B cell (primary cell): ENCODE data around the gene FBN2. TPM values are rescaled to one million over a fixed set of nuclear protein-coding genes. Genes with fewer than 3 reads are reported as not detected.

Experiments
- ATAC-seq: fragments of 200-7000 bp; cut with Tn5 transposase; one replicate; pipeline ENCODE4 v1.10.0; 2021; ENCODE audit warnings: low read depth, mild to moderate bottlenecking, moderate number of reproducible peaks, moderate library complexity
- CTCF ChIA-PET: fragments of 350-600 bp; sonication (Branson Sonifier 250); formaldehyde crosslinking; loops from one replicate; lab custom pipeline; 2021; ENCODE audit warnings: antibody characterized with exemption, inconsistent platforms; lab: Charles Lee
- POLR2A ChIA-PET: fragments of 350-600 bp; sonication (Branson Sonifier 250); formaldehyde crosslinking; loops from one replicate; lab custom pipeline; 2021; ENCODE audit warnings: antibody characterized with exemption; lab: Charles Lee
- DNase-seq: peaks from one replicate; pipeline ENCODE4 v3.0.0; 2013
- H2AFZ ChIP-seq: 2 replicates; pipeline ENCODE4 v1.6.1; 2012; ENCODE audit warnings: mild to moderate bottlenecking, low read depth, low read length; ENCODE audit not compliant: insufficient read depth, poor library complexity, severe bottlenecking
- H3K27ac ChIP-seq, 2 donors: 1 replicate in 1 of 2; 2 replicates in 1 of 2; pipeline ENCODE4 v1.5.1; 2012 to 2013; ENCODE audit warnings: low read length in 2 of 2, mild to moderate bottlenecking in 2 of 2, moderate library complexity in 1 of 2
- H3K27me3 ChIP-seq, 4 experiments: fragments of 200-600 bp in 1 of 4; sonication (generic) in 1 of 4; replicated peaks in 1 of 4; 1 replicate in 2 of 4; 2 replicates in 2 of 4; pipeline versions ENCODE4 v1.6.1 to v1.7.0; 2013 to 2016; ENCODE audit warnings: low read length in 3 of 4, mild to moderate bottlenecking in 2 of 4, mixed read lengths in 1 of 4, moderate library complexity in 1 of 4; ENCODE audit not compliant: insufficient read depth in 4 of 4, control insufficient read depth in 3 of 4; ENCODE audit errors: control extremely low read depth in 1 of 4
- H3K36me3 ChIP-seq, 2 experiments: replicated peaks in 1 of 2; 1 replicate in 1 of 2; 2 replicates in 1 of 2; pipeline versions ENCODE4 v1.6.1 to v1.7.1; 2013; ENCODE audit warnings: low read length in 1 of 2; ENCODE audit not compliant: insufficient read depth in 2 of 2, control insufficient read depth in 1 of 2; ENCODE audit errors: control extremely low read depth in 1 of 2, extremely low read depth in 1 of 2
- H3K4me1 ChIP-seq, 2 donors: fragments of 200-600 bp in 1 of 2; sonication (generic) in 1 of 2; 1 replicate in 1 of 2; 2 replicates in 1 of 2; pipeline versions ENCODE4 v1.5.1 to v1.6.1; 2013 to 2017; ENCODE audit warnings: low read length in 2 of 2; ENCODE audit not compliant: control insufficient read depth in 2 of 2, insufficient read depth in 2 of 2
- H3K4me2 ChIP-seq: replicated peaks from 2 replicates; pipeline ENCODE3; 2012; ENCODE audit warnings: mild to moderate bottlenecking, low read depth, low read length; ENCODE audit not compliant: poor library complexity, severe bottlenecking
- H3K4me3 ChIP-seq, 5 experiments: fragments of 200-600 bp in 1 of 5; sonication (generic) in 1 of 5; 1 replicate in 3 of 5; 2 replicates in 2 of 5; pipeline versions ENCODE4 v1.5.1 to v1.7.0; 2011 to 2016; ENCODE audit warnings: low read length in 4 of 5, mild to moderate bottlenecking in 4 of 5, low read depth in 2 of 5, control low read depth in 1 of 5, moderate library complexity in 1 of 5; ENCODE audit not compliant: insufficient read depth in 1 of 5; ENCODE audit errors: control extremely low read depth in 1 of 5, extremely low read depth in 1 of 5
- H3K79me2 ChIP-seq: fragments of 200-600 bp; sonication (generic); one replicate; pipeline ENCODE4 v1.6.0; 2016; ENCODE audit warnings: low read length; ENCODE audit not compliant: control insufficient read depth, insufficient read depth
- H3K9ac ChIP-seq: fragments of 200-600 bp; sonication (generic); 2 replicates; pipeline ENCODE4 v1.6.1; 2017; ENCODE audit warnings: mild to moderate bottlenecking, low read length, moderate library complexity
- H3K9me3 ChIP-seq, 3 donors: one replicate each; pipeline versions ENCODE4 v1.6.1 to v1.7.1; 2013; ENCODE audit warnings: low read length in 2 of 3; ENCODE audit not compliant: control insufficient read depth in 2 of 3, insufficient read depth in 1 of 3; ENCODE audit errors: control extremely low read depth in 1 of 3
- H4K20me1 ChIP-seq: 2 replicates; pipeline ENCODE4 v1.6.0; 2012; ENCODE audit warnings: mild to moderate bottlenecking, low read length; ENCODE audit not compliant: insufficient read depth, control insufficient read depth, poor library complexity, severe bottlenecking
- H3K27ac Mint-ChIP-seq: one replicate; pipeline ENCODE4 v1.8.0; 2021; ENCODE audit warnings: mixed read lengths
- H3K27me3 Mint-ChIP-seq: one replicate; pipeline ENCODE4 v1.8.0; 2021; ENCODE audit warnings: mixed read lengths
- H3K4me1 Mint-ChIP-seq: one replicate; pipeline ENCODE4 v1.8.0; 2021; ENCODE audit warnings: mixed read lengths
- H3K4me3 Mint-ChIP-seq: one replicate; pipeline ENCODE4 v1.8.0; 2021; ENCODE audit warnings: mixed read lengths
- H3K9me3 Mint-ChIP-seq: one replicate; pipeline ENCODE4 v1.8.0; 2022; ENCODE audit warnings: mixed read lengths; ENCODE audit not compliant: insufficient read depth
- EZH2 ChIP-seq: IDR thresholded peaks from 2 replicates; pipeline ENCODE4 v1.6.1; 2012; ENCODE audit warnings: borderline replicate concordance, low read depth, mild to moderate bottlenecking, moderate library complexity, low read length; ENCODE audit not compliant: insufficient read depth, poor library complexity, severe bottlenecking
- WGBS: methylation state at CpG from one replicate; pipeline ENCODE4 v1.1.5; 2013; ENCODE audit warnings: missing lambda C conversion rate; ENCODE audit not compliant: insufficient coverage; 5-methylcytosine and 5-hydroxymethylcytosine counted together
- intact Hi-C: fragments of 100-400 bp; cut with micrococcal nuclease; formaldehyde crosslinking; loops from one replicate; pipeline ENCODE4 v1.10.0; 2022
- polyA plus RNA-seq: library from polyadenylated mRNA; depleted of rRNA; stranded (reverse); fragments of >200 nt; gene quantifications from 2 replicates; pipeline ENCODE4 v1.2.3, GENCODE V29; 2012
- total RNA-seq, 2 donors: library from RNA; stranded (reverse); fragments of 120-200 nt in 1 of 2; gene quantifications; 1 replicate in 1 of 2; 2 replicates in 1 of 2; pipeline versions ENCODE4 v1.2.3 to v1.2.4, GENCODE V29; 2013 to 2022
- TF ChIP-seq, protein P1 (sequence below): fragments of 200-600 bp; IDR thresholded peaks from one replicate; pipeline ENCODE4 v1.8.0; 2022; ENCODE audit warnings: antibody characterized with exemption, mild to moderate bottlenecking

The FBN2 gene
- total and polyA plus RNA-seq, 2 donors (not counting 1 experiment from before 2014, with no cell fraction given) = 0.03 TPM; not detected in 1

DNA sequence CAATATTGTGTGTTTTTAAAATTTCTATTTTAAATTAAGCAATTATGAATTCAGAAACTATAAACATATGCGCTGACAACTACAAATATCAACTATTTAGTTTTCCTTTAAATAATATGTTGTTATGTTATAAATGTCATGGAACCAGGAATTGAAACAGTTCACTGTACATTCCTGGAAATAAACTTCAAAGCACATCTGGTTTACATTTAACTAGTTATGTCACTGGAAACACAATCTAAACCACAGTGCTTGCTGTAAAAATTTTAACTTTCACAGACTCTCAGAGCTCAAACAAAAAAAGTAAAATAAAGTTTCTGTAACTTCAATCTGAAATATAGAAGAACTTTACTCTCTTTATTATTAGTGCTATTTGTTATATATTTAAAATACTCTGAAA is 179.2 kb downstream of the FBN2 start:
- Histone ChIP-seq H2AFZ (no peak overlapping the region), H3K9me3 (no peaks in the 10 kb centered on the region), H3K27ac (no peak overlapping the region), H3K4me1 (no peaks in the 10 kb centered on the region), H3K36me3 (no peaks in the 10 kb centered on the region), H3K4me3 (no peak overlapping the region), H3K9ac (no peak overlapping the region), H3K79me2 (no peaks in the 10 kb centered on the region), H4K20me1 (no peaks in the 10 kb centered on the region), H3K4me2 (no peak overlapping the region), H3K27me3 (no peaks in the 10 kb centered on the region)
- Mint-ChIP-seq H3K4me1 (no peaks in the 10 kb centered on the region), H3K27ac (no peak overlapping the region), H3K9me3 (no peaks in the 10 kb centered on the region), H3K4me3 (no peak overlapping the region), H3K27me3 (no peaks in the 10 kb centered on the region)
- CTCF ChIA-PET = no interaction called here
- DNase-seq (no peak), ATAC-seq (no peak)
- POLR2A ChIA-PET = no interaction called here
- WGBS = no CpG with 5 or more reads among the region's 1 CpG
- TF ChIP-seq, protein P1, sequence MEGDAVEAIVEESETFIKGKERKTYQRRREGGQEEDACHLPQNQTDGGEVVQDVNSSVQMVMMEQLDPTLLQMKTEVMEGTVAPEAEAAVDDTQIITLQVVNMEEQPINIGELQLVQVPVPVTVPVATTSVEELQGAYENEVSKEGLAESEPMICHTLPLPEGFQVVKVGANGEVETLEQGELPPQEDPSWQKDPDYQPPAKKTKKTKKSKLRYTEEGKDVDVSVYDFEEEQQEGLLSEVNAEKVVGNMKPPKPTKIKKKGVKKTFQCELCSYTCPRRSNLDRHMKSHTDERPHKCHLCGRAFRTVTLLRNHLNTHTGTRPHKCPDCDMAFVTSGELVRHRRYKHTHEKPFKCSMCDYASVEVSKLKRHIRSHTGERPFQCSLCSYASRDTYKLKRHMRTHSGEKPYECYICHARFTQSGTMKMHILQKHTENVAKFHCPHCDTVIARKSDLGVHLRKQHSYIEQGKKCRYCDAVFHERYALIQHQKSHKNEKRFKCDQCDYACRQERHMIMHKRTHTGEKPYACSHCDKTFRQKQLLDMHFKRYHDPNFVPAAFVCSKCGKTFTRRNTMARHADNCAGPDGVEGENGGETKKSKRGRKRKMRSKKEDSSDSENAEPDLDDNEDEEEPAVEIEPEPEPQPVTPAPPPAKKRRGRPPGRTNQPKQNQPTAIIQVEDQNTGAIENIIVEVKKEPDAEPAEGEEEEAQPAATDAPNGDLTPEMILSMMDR = no peak
- TF ChIP-seq EZH2 = no peak
- intact Hi-C loops = no loop called here

DNA sequence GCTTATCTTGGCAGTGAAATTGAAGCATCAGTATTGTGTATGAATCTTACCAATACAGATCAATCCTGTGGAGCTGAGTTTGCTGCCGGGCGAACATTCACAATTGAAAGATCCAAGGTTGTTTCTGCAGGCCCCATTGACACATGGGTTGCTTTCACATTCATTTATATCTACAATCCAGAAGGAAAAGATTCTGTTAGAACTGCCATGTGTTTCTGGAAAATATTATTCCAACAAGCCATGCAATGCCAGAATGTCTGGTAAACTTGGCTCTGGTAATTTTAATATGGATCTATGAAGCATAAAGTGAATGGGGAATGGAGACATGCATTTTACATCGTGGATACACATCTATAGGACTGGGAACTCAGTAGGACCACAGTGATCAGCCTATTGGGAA is 180.8 kb downstream of the FBN2 start:
- ChIA-PET POLR2A (no interaction called here), CTCF (no interaction called here)
- 100% methylated on average over 2 of the region's 3 CpGs for WGBS
- H3K4me1 ChIP-seq = no peaks in the 10 kb centered on the region
- no peak overlapping the region for H3K27ac ChIP-seq
- H3K9me3 ChIP-seq = no peaks in the 10 kb centered on the region
- no peak overlapping the region for H3K9ac ChIP-seq
- no peaks in the 10 kb centered on the region for H3K36me3 ChIP-seq
- no peaks in the 10 kb centered on the region for H4K20me1 ChIP-seq
- DNase-seq (no peak), ATAC-seq (no peak)
- no peaks in the 10 kb centered on the region for H3K27me3 ChIP-seq
- intact Hi-C loops = no loop called here
- H3K79me2 ChIP-seq = no peaks in the 10 kb centered on the region
- H2AFZ ChIP-seq = no peak overlapping the region
- H3K9me3 Mint-ChIP-seq = no peaks in the 10 kb centered on the region
- no peak overlapping the region for H3K4me3 ChIP-seq
- no peak overlapping the region for H3K4me3 Mint-ChIP-seq
- no peak overlapping the region for H3K27ac Mint-ChIP-seq
- H3K4me1 Mint-ChIP-seq = no peaks in the 10 kb centered on the region
- no peaks in the 10 kb centered on the region for H3K27me3 Mint-ChIP-seq
- TF ChIP-seq EZH2 = no peak
- TF ChIP-seq, protein P1 = no peak
- H3K4me2 ChIP-seq = no peak overlapping the region
